Hindlimb muscle (tissue), 1 donor: ENCODE data around the gene IL18BP. TPM values are rescaled to one million over a fixed set of nuclear protein-coding genes. Genes with fewer than 3 reads are reported as not detected.

Experiments used
- DNase-seq: peaks from one replicate; pipeline ENCODE4 v3.0.0-alpha.2; 2013
- polyA plus RNA-seq: library from polyadenylated mRNA; unstranded; fragments of 120-200 nt; gene quantifications from one replicate; pipeline ENCODE4 v1.2.1, GENCODE V29; 2013; ENCODE audit not compliant: insufficient read length

IL18BP gene
- polyA plus RNA-seq = 7.4 TPM

DNA sequence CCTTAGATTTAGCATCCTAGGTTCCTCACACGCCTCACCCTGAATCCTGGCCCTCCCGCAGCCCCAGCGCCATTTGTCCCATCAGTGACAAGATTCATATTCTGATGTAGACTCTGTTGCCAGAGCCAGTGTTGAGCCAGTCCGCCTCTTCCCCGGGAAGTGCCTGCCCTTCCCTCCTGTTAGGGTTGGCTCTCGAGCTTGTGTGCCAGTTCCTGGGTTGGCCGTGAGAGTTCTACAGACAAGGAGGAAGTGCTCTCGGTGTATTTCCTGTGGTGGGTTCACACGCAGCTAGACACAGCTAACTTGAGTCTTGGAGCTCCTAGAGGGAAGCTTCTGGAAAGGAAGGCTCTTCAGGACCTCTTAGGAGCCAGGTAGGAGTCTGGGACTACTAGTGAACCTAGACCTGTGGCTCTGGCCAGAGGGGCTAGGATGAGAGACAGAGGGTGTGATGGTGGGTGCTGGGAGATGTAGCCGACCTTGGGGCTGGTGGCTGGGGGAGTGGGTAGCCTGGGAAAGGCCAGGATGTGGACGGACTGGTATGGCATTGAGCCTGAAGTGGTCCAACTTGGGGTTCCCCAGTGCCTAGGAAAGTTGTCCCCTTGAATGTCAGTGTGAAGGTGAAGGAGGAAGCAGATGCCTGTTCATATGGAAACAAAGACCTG lies at the start of gene IL18BP:
Gene IL18BP, plus strand, starts transcription at position 261 of the 662 bp plus-strand sequence. CDS start 1,076 bp downstream, outside the sequence.
- no peak for DNase-seq

DNA sequence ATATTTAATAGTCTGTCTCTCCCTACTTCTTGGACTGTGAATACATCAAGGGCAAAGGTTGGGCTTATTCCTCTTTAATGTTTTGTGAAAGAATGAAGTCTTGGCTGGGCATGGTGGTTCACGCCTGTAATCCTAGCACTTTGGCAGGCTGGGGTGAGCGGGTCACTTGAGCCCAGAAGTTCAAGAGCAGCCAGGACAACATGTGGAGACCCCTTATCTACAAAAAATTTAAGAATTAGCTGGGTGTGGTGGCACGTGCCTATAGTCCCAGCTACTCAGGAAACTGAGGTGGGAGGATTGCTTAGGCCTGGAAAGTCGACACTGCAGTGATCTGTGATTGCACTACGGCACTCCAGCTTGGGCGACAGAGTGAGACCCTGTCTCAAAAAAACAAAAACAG lies 49.7 kb upstream of the IL18BP start:
- DNase-seq = no peak

DNA sequence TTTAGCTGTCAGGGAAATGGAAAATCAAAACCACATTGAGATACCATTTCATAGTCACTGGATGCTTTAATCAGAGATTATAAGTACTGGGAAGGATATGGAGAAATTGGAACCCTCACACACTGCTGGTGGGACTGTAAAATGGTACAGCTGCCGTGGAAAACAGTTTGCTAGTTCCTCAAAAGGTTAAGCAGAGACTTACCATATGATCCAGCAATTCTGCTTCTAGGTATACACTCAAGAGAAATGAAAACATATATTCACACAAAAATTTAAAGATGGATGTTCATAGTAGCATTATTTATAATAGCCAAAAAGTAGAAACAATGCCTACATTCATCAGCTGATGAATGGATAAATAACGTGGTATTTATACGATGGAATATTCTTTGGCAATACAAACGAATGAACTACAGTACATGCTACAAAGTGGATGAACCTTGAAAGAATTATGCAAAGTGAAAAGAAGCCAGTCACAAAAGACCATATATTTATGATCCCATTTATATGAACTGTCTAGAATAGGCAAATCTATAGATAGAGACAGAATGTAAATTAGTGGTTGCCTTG lies 46.9 kb upstream of the IL18BP start:
- DNase-seq = no peak

DNA sequence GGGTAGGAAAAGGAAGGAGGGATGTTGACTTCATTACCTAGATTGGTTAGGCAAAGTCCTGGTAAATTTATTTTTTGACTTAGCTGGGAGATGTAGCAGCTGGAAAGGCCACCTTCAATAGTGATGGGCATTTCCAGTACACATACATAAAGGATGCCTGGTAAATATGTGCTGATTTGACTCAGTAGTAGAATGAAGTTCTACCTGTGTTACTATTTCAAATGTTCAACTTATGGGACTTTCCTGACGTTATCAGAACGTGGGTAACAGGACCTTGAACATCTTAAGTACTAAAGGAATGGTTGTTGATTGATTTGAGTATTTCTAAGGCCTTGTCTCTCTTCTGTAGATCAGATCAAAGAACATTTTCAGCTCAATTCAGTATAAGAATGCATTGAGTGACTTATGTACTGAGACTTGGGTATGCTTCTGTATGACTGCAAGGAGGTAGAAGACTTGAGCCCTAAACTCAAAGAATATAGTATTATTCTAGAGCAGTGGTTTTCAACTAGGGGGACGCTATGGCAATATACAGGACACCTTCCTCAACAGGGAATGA lies 42.7 kb upstream of the IL18BP start:
- DNase-seq = no peak

DNA sequence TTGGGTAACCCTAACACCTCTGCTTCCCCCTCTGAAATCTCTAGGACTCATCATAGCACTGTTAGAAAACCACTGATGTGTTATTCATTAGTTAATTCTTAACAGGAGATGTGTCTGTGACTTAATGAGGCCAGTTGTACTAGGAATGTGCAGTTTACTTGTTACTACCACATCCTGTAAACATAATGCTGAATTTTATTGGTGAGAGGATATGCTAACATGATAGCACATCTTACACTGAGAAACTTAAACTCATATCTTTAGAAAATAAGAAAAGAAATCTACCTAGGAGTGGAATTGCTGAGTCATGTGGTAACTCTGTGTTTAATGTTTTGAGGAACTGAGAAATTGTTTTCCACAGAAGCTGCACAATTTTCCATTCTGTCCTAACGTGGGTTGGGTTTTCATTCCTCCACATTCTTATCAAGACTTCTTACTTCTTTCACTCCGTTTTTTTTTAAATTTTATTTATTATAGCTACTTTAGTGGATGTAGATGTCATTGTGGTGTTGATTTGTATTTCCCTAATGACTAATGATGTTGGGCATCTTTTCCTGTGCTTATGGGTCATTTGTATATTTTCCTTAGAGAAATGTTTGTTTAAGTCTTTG lies 36.2 kb upstream of the IL18BP start:
- DNase-seq = no peak

DNA sequence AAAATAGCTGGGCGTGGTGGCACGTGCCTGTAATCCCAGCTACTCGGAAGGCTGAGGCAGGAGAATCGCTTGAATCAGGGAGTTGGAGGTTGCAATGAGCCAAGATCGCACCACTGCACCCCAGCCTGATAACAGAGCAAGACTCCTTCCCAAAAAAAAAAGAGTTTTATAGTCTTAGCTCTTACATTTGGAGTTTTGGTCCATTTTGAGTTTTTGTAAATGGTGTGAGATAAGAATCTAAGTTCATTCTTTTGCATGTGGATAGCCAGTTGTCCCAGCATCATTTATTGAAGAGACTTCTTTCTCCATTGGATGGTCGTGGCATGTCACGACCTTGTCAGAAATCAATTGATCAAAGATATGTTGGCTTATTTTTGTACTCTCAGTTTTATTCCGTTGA lies 35.2 kb upstream of the IL18BP start:
- no peak for DNase-seq

DNA sequence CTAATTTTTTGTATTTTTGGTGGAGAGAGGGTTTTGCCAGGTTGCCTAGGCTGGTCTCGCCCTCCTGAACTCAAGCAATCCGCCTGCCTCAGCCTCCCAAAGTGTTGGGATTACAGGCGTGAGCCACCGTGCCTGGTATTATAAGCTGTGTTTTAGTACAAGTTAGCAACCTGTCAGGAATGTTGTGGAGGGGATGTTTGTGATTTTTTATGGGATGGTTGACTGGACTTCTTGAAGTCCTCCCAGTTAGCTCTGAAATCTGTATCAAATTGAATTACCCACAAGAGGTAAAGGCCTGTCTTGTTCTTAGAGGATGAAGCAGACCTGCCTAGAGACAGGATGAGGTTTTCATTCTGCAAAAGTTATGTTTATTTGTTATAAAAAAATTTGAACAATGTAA lies 34.1 kb upstream of the IL18BP start:
- no peak for DNase-seq

DNA sequence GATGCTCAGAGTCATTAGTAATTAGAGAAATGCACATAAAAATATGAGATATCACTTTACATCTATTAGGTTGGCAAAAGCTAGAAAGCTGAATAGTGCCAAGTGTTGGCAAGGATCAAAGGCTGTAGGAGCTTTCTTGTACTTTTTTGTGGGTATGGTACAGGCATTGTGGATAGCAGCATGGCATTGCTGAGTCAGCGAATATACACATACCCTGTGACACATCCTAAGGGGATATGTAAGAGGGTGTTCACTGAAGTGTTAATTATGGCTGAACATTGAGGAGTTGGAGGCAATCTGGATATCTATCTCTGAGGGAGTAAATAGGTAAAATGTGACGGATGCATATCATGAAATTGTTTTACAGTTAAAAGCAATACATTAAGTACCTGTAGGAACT lies 27.0 kb upstream of the IL18BP start:
- DNase-seq = no peak

DNA sequence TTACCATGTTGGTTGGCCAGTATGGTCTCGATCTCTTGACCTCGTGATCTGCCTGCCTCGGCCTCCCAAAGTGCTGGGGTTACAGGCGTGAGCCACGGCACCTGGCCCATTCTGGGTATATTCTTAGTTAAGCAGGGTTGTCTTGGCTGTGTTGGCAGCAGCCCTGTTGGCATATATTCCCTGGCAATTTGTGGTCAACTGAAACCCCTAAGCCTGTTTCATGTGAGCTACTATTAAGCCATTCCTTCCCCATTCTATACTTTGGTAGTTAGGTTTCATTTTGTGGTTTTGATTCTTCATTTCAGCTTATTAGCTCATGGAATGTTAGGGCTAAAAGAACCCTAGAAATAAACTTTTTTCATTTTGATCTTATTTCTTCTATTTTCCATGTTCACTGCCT lies 22.2 kb upstream of the IL18BP start:
- DNase-seq = no peak

DNA sequence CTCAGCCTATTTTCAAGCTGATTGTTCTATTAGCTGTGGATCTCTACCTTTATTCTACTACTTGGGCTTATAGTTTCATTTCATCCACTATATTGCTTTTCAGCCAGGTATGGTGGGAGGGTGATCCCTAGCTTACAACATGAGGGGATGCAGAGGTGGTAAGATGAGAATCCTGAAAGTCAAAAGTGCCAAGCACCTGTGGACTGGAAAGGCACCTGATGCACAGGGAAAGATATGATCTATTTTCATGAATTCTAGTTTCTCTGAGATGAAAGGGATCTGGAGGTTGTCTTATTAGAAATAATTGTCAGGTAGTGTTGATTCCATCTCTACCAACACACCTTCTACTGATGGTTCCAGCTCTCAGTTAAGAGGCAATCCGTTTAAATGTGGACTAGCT lies 21.6 kb upstream of the IL18BP start:
- no peak for DNase-seq

DNA sequence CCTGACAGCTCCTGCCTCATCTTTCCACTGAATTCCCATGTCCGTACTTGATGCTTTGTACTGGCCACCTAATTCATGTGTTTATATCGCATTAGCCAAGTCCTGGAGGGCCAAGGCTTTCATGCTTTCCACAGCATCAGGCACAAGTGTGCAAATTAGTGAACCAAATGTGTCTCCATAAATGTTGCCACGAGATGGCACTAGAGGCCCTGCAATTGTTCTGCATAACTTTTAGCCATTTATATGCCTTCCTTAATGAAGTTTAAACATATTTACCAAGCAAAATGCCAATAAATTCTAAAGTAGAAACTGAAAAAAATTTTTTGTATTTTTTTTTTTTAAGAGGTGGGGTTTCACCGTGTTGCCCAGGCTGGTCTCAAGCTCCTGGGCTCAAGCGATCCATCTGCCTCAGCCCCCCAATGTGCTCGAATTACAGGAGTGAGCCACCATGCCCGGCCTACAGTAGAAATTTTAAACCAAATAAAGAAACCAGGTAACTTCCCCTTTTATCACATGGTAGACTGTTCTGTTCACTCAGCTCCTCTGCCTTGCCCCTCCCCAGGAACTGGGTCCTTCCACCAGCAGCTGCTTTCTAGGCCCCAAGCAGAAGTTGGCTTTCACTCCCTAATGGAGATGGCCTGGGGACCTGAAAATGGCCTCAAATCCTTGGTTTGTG lies 20.8 kb upstream of the IL18BP start:
- peak; percentile 53 for DNase-seq

DNA sequence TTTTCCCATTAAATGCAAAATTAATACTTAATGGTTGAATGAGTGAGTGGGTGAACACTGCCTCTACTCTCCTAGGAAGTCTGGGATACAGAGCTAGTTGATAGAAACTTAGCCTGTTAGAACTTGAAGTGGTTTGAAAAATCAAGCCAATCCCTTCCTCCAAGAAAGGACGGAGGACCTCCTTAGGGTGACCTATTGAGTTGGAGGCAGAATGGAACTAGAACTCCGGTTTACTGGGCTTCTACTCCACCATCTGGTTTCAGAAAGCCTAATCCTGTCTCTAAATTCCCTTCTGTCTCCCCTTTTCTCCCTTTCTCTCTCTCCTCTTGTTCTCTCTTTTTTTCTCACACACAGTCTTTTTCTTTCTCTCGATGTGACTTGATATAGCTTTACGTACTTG lies 19.6 kb upstream of the IL18BP start:
- no peak for DNase-seq

DNA sequence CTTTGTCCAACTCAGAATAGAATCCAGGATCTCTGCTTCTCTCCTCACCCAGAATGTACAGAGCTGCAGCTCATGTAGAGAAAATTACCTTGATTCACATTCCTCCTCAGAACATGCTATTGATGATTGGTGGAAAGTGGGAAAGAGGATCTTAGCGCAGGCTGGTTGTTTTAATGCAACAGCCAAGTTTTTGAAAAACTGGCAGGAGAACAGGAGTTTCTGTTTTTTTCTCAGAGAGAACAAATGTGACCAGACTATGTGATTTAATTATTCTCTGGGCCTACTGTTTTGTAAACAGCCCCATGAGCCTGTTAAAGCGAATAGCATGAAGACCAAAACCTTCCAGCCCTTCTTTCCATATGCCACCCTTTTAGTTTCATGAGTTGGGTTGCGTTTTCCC lies 19.1 kb upstream of the IL18BP start:
- no peak for DNase-seq

DNA sequence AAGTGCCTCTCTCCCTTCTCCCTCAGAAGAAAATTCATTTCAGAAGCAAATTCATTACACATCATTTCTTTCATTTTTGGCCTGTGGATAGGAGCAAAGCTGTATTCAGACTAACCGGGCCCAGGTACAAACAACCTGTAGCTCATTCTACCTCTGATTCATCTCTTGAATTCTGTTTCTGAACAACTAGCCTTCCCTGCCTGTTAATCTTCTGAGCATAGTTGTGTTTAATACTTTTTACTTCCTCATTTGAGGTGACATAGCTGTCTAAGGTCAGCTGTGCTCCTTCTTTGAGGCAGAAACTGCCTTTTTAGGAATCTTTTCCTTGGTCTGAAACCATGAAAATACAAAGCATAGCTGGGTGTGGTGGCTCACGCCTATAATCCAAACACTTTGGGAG lies 12.6 kb upstream of the IL18BP start:
- DNase-seq = no peak

DNA sequence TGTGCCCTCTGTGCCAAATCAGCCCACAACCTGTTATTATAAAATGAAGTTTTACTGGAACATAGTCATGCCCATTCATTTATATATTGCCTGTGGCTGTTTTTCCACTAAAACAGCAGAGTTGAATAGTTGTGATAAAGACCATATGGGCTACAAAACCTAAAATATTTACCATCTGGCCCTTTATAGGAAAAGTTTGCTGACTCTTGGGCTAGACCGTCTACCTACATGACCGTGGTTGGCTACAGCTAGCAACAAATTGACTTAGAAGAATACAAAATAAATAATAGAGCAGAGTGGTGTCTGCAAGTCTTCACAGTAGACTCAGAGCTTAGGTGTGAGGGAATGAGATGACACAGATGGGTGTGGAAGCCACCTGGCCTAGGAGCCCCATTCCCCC lies 11.2 kb upstream of the IL18BP start:
- DNase-seq = no peak

DNA sequence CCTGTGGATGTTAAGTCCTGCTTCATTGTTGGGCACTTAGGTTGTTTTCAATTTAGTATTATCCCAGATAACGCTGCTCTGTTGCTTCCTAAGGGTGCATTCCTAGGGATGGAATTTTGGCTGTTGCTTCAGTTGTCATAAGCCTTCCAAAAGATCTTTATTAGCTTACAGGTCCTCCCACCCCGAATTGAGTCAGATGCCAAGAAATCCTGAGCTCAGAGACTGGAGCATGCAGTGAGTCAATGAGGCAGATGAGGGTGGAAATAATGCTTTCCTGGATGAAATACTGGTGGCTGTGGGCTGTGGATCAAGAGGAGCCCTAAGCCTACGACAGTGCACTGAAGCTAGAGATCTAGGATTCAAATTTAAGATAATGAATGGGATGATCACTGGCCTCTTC lies 10.7 kb upstream of the IL18BP start:
- no peak for DNase-seq

DNA sequence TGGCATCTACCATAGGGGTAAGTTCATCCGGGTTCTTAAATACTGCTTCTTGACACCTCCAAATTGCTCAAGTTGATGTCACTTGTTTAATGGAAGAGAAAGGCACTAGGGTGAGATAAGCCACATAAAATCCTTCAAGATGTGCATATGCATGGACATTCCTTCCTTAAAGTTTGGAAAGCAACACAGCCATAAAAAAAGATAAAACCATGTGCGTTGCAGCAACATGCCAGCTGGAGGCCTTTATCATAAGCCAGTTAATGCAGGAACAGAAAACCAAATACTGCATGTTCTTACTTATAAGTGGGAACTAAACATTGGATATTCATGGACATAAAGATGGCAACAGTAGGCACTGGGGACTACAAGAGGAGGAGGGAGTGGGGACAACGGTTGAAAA lies 8.0 kb upstream of the IL18BP start:
- DNase-seq = no peak

DNA sequence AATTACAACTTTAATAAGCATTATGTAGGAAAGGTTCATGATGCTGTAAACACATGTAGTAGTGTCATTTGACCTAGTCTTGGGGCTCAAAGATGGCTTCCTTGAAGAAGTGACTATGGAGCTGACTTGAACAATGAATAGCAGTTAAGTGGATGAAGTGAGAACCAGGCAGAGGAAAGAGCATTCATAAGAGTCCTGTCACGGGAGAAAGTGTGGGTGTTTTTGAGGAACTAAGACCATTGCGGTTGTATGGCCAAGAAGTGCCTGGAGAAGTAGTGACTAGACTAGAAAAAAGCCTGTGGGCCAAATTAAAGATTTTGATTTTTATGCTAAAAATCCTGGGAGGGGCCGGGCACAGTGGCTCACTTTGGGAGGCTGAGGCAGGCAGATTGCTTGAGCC lies 7.2 kb upstream of the IL18BP start:
- no peak for DNase-seq

DNA sequence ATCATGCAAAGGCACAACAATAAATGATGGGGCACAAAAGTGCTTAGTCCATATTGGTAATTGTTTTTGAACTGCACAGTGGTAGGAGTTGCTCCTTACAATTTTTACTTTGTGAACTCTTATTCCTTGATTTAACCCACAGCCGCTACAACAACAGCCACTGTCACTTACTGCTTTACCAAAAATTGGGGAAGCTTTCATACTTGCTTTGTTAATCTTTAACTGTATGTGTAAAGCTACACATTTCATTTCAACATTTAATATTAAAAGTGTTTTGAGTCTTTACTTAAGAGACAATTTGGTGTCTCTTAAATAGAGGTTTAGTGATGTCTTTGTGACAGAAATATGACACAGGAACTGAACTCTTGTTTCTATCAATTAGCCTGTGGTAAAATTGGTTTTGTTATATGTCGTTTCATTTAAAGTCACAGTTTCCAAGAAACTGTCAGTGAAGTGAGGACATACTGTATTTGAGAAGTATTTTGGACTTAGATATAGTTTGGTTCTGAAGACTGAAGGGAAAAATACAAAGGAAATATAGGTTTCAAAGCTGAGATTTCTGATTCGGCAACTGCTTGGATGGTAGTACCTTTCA lies 6.5 kb upstream of the IL18BP start:
- DNase-seq = no peak

DNA sequence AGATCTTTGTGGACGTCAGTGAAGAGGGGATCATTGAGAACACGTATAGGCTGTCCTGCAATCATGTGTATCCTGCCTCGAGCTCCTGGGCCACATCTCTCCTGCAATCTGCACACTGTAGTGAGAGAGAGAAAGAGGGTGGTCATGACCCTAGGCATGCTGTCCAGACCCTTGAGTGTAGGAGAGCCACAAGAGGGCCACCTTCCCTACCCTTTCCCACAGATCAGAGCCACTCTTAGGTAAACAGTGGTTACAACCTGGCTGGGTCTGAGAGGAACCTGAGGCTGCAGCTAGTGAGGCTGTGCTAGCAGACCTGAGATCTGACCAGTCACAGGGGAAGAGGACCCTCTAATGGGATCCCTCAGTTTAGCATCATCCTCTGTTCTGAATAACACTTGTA lies 3.9 kb upstream of the IL18BP start:
- no peak for DNase-seq

DNA sequence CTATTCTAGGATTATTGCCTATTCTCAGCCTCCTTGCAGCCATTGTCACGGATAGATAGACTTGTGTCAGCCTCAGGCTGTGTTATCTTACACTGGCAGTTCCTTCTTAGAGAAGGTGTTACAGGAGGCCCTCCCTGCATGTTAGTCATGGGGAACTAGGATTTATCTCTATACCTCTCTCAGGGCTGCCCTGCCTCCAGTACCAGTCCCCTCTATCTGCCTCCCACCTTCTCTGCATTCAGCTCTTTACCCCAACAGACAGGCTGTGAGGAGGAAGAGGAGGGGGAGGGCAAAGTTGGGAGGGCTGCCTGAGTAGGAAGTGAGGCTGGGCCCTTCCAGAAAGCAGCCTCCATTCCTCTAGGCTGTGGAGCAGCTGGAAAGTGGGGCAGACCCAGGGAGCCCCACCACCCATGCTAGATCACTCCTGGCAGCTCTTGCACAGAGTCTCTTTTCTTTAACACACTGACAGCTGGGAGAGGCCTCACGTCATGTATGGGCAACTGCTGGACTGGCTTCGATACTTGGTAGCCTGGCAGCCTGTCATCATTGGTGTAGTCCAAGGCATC lies 2.9 kb upstream of the IL18BP start:
- no peak for DNase-seq

DNA sequence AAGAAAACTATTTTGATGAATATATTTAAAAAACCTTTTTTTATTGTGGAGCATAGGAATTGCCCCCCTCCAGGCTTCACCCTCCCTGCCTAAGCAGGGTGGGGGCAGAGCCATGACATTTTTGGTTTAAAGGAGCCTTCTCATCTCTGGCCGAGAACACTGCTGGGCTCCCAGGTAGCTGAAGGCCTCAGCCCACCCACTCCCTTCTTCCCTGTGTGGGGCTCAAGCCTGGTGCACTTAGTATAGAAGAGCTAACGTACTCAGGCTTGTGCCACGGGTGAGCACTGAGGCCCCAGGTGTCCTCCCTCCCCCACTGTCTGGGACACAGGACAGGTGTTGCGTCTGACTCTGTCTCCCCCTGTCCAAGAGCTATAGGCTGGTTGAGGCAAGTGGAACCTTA lies 2.2 kb upstream of the IL18BP start:
- DNase-seq = no peak

DNA sequence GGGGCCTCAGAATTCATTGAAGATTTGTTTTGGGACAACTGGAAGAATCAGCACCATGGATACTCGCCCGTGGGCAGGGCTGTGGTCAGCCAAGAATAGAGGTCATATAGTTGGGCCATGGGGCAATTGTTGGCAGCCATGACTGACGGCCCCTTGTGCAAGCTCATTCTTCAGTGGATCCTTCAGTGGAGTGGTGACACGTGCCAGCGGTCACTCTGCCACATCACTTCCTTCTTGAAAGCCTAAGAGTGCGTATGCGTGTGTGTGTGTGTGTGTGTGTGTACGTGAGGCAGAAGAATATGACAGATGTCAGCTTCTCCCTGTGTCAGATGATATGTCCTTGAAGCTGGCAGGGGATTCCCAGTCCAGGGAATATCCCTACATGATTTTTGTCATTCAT lies 1.8 kb upstream of the IL18BP start:
- no peak for DNase-seq
